Placental epithelial cell (primary cell): ENCODE data around the gene PCDHA13. TPM values are rescaled to one million over a fixed set of nuclear protein-coding genes. Genes with fewer than 3 reads are reported as not detected.

Source experiments
- total RNA-seq: library from RNA; depleted of rRNA; stranded (reverse); fragments of >200 nt; gene quantifications from 2 replicates; pipeline ENCODE4 v1.2.3, GENCODE V29; 2012

Gene PCDHA13, protein sequence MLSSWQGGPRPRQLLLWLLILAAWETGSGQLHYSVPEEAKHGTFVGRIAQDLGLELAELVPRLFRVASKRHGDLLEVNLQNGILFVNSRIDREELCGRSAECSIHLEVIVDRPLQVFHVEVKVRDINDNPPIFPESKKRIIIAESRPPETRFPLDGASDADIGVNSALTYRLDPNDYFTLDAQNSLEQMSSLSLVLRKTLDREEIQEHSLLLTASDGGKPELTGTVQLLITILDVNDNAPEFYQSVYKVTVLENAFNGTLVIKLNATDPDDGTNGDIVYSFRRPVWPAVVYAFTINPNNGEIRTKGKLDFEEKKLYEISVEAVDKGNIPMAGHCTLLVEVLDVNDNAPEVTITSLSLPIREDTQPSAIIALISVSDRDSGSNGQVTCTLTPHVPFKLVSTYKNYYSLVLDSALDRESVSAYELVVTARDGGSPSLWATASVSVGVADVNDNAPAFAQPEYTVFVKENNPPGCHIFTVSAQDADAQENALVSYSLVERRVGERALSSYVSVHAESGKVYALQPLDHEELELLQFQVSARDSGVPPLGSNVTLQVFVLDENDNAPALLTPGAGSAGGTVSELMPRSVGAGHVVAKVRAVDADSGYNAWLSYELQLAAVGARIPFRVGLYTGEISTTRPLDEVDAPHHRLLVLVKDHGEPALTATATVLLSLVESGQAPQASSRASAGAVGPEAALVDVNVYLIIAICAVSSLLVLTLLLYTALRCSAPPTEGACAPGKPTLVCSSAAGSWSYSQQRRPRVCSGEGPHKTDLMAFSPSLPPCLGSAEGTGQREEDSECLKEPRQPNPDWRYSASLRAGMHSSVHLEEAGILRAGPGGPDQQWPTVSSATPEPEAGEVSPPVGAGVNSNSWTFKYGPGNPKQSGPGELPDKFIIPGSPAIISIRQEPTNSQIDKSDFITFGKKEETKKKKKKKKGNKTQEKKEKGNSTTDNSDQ
- total RNA-seq, result 0.11 and 0.39 TPM in 2 replicates

DNA sequence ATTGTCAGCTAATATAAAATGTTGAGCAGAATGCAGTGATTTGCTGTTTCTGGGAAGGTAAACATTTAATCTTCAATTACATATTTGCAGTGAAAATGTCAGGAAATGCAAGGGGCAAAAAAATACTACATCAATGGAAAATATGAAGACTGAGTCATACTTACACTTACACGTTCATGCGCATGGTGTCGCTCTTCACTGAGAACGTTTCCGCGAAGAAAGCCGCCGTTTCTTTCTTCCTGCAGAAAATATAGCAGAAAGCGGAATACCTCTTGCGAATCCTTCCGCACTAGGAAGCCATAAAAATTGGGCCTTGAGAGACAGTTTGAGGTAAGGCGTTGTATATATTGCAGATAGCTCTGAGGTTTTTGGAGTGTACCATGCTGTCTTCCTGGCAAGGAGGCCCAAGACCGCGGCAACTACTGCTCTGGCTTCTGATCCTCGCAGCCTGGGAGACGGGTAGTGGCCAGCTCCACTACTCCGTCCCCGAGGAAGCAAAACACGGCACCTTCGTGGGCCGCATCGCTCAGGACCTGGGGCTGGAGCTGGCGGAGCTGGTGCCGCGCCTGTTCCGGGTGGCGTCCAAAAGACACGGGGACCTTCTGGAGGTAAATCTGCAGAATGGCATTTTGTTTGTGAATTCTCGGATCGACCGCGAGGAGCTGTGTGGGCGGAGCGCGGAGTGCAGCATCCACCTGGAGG is at the start of gene PCDHA13:
TSS of gene PCDHA13 (plus strand) at position 236 of the 702 bp plus-strand sequence. CDS start at position 381, 145 bp downstream.

DNA sequence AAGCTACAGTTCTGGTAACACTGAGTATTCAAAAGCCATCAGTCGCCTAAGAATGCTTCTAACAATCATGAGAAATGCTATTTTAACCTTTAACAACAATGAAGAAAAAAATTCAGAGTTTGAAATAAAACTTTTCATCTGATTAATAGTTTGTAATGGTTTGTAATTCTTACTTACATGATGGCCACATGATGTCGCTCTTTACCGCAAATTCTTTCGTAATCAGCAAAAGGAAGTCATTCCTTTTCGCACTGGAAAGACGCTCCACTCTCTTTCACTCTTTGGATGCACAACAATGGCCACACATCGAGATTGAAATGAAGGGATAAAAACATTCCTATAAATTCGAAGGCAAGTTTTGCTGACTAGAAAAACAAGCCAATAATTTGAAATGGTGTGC is 47.9 kb upstream of the PCDHA13 start, which contains the start of gene PCDHA7:
TSS of gene PCDHA7 (plus strand) at position 277 of the 400 bp plus-strand sequence. CDS start at position 392, 115 bp downstream.

DNA sequence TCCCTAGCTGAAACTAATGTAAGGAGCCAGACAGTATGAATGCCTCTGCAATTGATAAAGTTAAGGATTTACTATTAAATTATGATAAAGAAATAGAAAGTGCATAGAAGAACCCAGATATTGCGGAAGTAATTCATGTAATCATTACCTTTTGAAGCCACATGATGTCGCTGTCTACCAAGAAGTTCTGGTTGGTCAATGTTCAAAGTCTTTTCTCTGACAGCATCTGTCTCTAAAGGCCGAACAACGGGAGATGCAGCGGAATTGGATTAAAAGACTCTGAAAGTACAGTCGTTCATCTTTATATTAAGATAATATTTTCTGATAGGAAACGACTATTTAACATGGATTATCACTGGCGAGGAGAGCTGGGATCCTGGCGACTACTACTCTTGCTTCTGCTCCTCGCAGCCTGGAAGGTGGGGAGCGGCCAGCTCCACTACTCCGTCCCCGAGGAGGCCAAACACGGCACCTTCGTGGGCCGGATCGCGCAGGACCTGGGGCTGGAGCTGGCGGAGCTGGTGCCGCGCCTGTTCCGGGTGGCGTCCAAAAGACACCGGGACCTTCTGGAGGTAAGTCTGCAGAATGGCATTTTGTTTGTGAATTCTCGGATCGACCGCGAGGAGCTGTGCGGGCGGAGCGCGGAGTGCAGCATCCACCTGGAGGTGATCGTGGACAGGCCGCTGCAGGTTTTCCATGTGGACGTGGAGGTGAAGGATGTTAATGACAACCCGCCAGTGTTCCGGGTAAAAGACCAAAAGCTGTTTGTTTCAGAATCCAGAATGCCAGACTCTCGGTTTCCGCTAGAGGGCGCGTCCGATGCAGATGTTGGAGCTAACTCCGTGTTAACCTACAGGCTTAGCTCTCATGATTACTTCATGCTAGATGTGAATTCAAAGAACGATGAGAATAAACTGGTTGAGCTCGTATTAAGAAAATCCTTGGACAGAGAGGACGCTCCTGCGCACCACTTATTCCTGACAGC is 40.7 kb upstream of the PCDHA13 start, which contains the start of gene PCDHA8:
TSS of gene PCDHA8 (plus strand) at position 210 of the 985 bp plus-strand sequence. CDS start at position 345, 135 bp downstream.

DNA sequence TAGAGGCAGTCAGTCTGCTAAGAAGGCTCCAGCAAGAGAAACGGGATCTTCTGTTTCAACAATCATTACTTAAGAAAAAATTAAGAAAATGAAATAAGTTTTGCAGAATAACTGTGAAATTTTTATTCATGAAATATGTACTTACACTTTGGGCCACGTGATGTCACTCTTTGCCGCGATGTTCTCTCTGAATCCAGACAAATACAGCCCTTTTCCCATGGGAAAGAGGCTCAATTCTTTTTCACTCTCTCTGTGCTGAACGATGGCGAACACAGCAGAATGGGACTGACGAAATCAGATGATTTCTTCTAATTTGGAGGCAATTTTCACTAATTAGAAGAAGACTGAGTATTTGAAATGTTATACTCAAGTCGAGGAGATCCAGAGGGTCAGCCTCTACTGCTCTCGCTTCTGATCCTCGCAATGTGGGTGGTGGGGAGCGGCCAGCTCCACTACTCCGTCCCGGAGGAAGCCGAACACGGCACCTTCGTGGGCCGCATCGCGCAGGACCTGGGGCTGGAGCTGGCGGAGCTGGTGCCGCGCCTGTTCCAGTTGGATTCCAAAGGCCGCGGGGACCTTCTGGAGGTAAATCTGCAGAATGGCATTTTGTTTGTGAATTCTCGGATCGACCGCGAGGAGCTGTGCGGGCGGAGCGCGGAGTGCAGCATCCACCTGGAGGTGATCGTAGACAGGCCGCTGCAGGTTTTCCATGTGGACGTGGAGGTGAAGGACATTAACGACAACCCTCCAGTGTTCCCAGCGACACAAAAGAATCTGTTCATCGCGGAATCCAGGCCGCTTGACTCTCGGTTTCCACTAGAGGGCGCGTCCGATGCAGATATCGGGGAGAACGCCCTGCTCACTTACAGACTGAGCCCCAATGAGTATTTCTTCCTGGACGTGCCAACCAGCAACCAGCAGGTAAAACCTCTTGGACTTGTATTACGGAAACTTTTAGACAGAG is 33.5 kb upstream of the PCDHA13 start, which contains the start of gene PCDHA9:
TSS of gene PCDHA9 (plus strand) at position 244 of the 964 bp plus-strand sequence. CDS start at position 358, 114 bp downstream.

DNA sequence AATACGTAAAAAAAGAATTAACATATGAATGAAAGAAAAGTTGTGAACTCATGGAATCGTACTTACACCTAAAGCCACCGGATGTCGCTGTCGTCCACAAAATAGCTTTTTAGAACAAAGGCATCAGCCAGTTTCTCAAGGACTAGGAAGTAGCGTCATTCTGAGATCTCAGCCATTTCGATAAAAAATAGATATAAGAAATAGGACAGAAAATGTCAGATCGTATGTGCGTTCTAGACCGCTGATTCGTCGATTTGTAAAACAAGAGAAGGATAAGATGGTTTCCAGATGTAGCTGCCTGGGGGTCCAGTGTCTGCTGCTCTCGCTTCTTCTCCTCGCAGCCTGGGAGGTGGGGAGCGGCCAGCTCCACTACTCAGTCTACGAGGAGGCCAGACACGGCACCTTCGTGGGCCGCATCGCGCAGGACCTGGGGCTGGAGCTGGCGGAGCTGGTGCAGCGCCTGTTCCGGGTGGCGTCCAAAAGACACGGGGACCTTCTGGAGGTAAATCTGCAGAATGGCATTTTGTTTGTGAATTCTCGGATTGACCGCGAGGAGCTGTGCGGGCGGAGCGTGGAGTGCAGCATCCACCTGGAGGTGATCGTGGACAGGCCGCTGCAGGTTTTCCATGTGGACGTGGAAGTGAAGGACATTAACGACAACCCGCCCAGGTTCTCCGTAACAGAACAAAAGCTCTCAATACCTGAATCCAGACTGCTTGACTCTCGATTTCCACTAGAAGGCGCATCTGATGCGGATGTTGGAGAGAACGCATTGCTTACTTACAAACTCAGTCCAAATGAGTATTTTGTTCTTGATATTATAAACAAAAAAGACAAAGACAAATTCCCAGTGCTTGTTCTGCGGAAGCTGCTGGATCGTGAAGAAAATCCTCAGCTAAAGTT is 25.9 kb upstream of the PCDHA13 start, which contains the start of gene PCDHA10:
TSS of gene PCDHA10 (plus strand) at position 126 of the 903 bp plus-strand sequence. CDS start at position 278, 152 bp downstream.

DNA sequence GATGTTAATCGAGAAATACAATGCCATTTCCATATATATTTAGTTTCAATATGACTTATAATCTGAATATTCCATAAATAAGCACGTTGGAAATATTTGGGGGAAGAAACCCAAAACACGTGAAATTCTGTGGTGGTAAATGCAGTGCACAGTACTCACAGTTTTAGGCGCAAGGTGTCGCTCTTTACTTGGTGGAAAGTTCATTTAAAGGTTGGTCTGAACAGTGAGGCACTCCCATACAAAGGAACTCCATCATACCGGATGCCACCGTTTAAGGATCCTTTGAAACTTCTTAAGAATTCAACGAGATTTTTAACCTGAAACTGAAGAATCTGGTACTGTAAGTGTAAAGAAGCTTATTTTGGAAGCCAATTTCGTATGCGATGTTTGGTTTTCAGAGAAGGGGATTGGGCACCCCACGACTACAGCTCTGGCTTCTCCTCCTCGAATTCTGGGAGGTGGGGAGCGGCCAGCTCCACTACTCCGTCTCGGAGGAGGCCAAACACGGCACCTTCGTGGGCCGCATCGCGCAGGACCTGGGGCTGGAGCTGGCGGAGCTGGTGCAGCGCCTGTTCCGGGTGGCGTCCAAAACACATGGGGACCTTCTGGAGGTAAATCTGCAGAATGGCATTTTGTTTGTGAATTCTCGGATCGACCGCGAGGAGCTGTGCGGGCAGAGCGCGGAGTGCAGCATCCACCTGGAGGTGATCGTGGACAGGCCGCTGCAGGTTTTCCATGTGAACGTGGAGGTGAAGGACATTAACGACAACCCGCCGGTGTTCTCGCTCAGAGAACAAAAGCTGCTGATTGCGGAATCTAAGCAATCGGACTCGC is 13.0 kb upstream of the PCDHA13 start, which contains the start of gene PCDHA11:
TSS of gene PCDHA11 (plus strand) at position 237 of the 834 bp plus-strand sequence. CDS start at position 384, 147 bp downstream.

DNA sequence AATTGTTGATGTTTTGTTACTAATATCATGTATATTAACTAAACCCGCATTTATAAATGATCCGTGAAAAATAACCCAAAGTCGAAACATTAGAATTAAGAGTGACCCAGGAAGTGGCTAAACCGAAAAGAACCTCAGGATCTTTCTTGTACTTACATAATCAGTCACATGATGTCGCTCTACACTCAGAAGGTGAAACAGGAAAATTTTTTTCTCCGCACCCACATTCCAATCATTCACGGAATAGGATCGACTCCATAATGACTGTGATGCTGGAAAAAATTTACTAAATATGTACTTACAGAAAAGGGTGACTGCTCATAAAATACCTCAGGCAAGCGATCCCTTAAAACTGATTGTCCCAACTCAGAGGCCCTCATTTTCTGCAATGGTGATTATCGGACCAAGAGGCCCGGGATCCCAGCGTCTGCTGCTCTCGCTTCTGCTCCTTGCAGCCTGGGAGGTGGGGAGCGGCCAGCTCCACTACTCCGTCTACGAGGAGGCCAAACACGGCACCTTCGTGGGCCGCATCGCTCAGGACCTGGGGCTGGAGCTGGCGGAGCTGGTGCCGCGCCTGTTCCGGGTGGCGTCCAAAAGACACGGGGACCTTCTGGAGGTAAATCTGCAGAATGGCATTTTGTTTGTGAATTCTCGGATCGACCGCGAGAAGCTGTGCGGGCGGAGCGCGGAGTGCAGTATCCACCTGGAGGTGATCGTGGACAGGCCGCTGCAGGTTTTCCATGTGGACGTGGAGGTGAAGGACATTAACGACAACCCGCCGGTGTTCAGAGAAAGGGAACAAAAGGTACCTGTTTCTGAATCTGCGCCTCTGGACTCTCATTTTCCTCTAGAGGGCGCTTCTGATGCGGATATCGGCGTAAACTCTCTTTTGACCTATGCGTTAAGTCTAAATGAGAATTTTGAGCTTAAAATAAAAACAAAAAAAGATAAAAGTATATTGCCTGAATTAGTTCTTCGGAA is 6.5 kb upstream of the PCDHA13 start, which contains the start of gene PCDHA12:
TSS of gene PCDHA12 (plus strand) at position 224 of the 981 bp plus-strand sequence. CDS start at position 389, 165 bp downstream.

DNA sequence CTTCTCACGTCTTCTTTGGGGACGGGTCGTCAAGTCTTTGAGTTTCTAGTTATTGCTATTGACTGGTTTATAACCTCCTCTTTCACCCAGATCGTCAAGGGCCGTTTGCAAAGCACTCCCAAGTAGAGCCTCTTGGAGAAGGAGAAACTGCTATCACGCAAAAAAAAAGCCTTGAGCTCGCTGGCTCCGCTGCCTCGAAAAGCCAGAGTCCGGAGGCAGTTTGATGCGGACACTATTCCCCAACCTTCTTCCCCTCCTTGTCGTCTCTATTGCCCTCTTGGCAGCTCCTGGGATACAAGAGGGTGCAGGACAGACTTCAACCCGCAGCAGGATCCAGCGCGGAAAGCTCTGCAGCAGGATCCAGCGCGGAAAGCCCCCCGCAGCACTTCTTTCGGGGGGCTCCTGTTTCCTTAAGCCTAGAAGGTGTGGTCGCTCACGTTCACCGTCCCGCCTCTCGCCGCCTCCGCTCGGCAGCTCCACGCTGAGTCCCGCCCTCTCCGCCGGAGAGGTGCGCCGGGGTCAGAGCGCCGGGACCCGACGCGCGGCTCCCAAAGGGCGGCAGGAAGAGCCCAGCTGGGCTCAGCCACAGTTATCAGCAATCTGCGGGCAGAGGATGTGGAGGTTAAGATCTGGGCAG is 44.0 kb downstream of the PCDHA13 start, which contains the start of gene PCDHAC1:
TSS of gene PCDHAC1 (plus strand) at position 494 of the 637 bp plus-strand sequence. CDS start 594 bp downstream, outside the sequence.

Other genes with a start within 250 kb of the PCDHA13 start
- 0.33 TPM in 1 of 2 replicates, not detected in the other for gene CD14, start 248.9 kb upstream of the PCDHA13 start, total RNA-seq
- gene TMCO6, start 242.7 kb upstream of the PCDHA13 start, total RNA-seq, result 7.8 and 9.0 TPM in 2 replicates
- gene NDUFA2, start 234.5 kb upstream of the PCDHA13 start, total RNA-seq, result 28.8 and 44.4 TPM in 2 replicates
- 76.9 and 102 TPM in 2 replicates for gene IK, start 234.3 kb upstream of the PCDHA13 start, total RNA-seq
- gene WDR55, start 217.2 kb upstream of the PCDHA13 start, total RNA-seq, result 31.0 and 37.1 TPM in 2 replicates
- gene DND1, start 208.5 kb upstream of the PCDHA13 start, total RNA-seq, result 0.76 and 0.79 TPM in 2 replicates
- 45.1 and 53.8 TPM in 2 replicates for gene HARS1, start 190.8 kb upstream of the PCDHA13 start, total RNA-seq
- 38.0 and 47.9 TPM in 2 replicates for gene HARS2, start 190.7 kb upstream of the PCDHA13 start, total RNA-seq
- 26.1 and 40.8 TPM in 2 replicates for gene ZMAT2, start 181.7 kb upstream of the PCDHA13 start, total RNA-seq
- not detected in 2 replicates for gene PCDHA1, start 96.0 kb upstream of the PCDHA13 start, total RNA-seq
- gene PCDHA2, start 87.3 kb upstream of the PCDHA13 start, total RNA-seq, result under 0.01 TPM in 1 of 2 replicates, not detected in the other
- gene PCDHA3, start 81.1 kb upstream of the PCDHA13 start, total RNA-seq, result 0.11 and 0.39 TPM in 2 replicates
- gene PCDHA4, start 75.1 kb upstream of the PCDHA13 start, total RNA-seq, result 0.79 and 0.87 TPM in 2 replicates
- gene PCDHA5, start 60.5 kb upstream of the PCDHA13 start, total RNA-seq, result under 0.01 and 0.11 TPM in 2 replicates
- 0.22 and 0.39 TPM in 2 replicates for gene PCDHA6, start 54.2 kb upstream of the PCDHA13 start, total RNA-seq
- gene PCDHA7, start 47.9 kb upstream of the PCDHA13 start, total RNA-seq, result 0.54 and 1.2 TPM in 2 replicates
- 0.11 and 0.39 TPM in 2 replicates for gene PCDHA8, start 40.9 kb upstream of the PCDHA13 start, total RNA-seq
- under 0.01 TPM in 2 replicates for gene PCDHA9, start 33.7 kb upstream of the PCDHA13 start, total RNA-seq
- 0.11 and 0.39 TPM in 2 replicates for gene PCDHA10, start 26.2 kb upstream of the PCDHA13 start, total RNA-seq
- under 0.01 and 0.11 TPM in 2 replicates for gene PCDHA11, start 13.2 kb upstream of the PCDHA13 start, total RNA-seq
- under 0.01 and 0.11 TPM in 2 replicates for gene PCDHA12, start 6.8 kb upstream of the PCDHA13 start, total RNA-seq
- 0.39 TPM in 1 of 2 replicates, not detected in the other for gene PCDHAC1, start 44.2 kb downstream of the PCDHA13 start, total RNA-seq
- 0.39 TPM in 1 of 2 replicates, not detected in the other for gene PCDHAC2, start 84.4 kb downstream of the PCDHA13 start, total RNA-seq
- gene PCDHB1, start 169.2 kb downstream of the PCDHA13 start, total RNA-seq, result not detected in 2 replicates
- gene PCDHB2, start 212.5 kb downstream of the PCDHA13 start, total RNA-seq, result 0.39 and 1.2 TPM in 2 replicates
- gene PCDHB3, start 218.3 kb downstream of the PCDHA13 start, total RNA-seq, result 0.11 and 0.39 TPM in 2 replicates
- gene PCDHB4, start 239.7 kb downstream of the PCDHA13 start, total RNA-seq, result 0.22 and 0.39 TPM in 2 replicates